A673 (cell line): ENCODE results near the gene HS3ST6. TPM values are rescaled to one million over a fixed set of nuclear protein-coding genes. Genes with fewer than 3 reads are reported as not detected.
"Not testable (repeated sequence)": the region's sequence is repeated elsewhere in the genome, so short reads cannot be mapped to it uniquely, and the experiment has no call there.

Source experiments
- BruUV-seq: library from RNA; stranded (reverse); fragments of 400-500 nt; replicated peaks from 2 replicates; lab custom pipeline; 2021; lab: Mats Ljungman, UMichigan
- CTCF ChIA-PET: fragments of 300-600 bp; sonication (Branson Sonifier 250); formaldehyde crosslinking; loops from one replicate; lab custom pipeline; 2022; ENCODE audit warnings: antibody characterized with exemption; lab: Charles Lee
- POLR2A ChIA-PET: fragments of 300-600 bp; sonication (Branson Sonifier 250); formaldehyde crosslinking; loops from one replicate; lab custom pipeline; 2022; ENCODE audit warnings: antibody characterized with exemption; ENCODE audit not compliant: low non-redundant PET; lab: Charles Lee
- DNase-seq: peaks from one replicate; pipeline ENCODE4 v3.0.0-alpha.2; 2015; ENCODE audit warnings: low spot score
- H3K27ac ChIP-seq: fragments of 200-600 bp; sonication (generic); 2 replicates; pipeline ENCODE4 v1.5.1; 2016; ENCODE audit warnings: mixed run types, low read depth, mild to moderate bottlenecking, mixed read lengths, antibody characterized with exemption, low read length; ENCODE audit not compliant: poor library complexity, severe bottlenecking
- H3K27me3 ChIP-seq: fragments of 200-600 bp; sonication (generic); replicated peaks from 2 replicates; pipeline ENCODE4 v1.6.1; 2017; ENCODE audit warnings: mixed run types, low read depth, mild to moderate bottlenecking, mixed read lengths, antibody characterized with exemption, low read length; ENCODE audit not compliant: insufficient read depth, poor library complexity
- H3K36me3 ChIP-seq: fragments of 200-600 bp; sonication (generic); 2 replicates; pipeline ENCODE4 v1.6.1; 2016; ENCODE audit warnings: mixed run types, mild to moderate bottlenecking, mixed read lengths, antibody characterized with exemption, low read length; ENCODE audit not compliant: insufficient read depth, poor library complexity, severe bottlenecking
- H3K4me1 ChIP-seq: fragments of 200-600 bp; sonication (generic); 2 replicates; pipeline ENCODE4 v1.6.1; 2017; ENCODE audit warnings: mixed run types, mild to moderate bottlenecking, mixed read lengths, antibody characterized with exemption, low read length; ENCODE audit not compliant: insufficient read depth, poor library complexity, severe bottlenecking
- H3K4me3 ChIP-seq: fragments of 200-600 bp; sonication (generic); 2 replicates; pipeline ENCODE4 v1.5.1; 2016; ENCODE audit warnings: low read depth, mixed run types, mild to moderate bottlenecking, mixed read lengths, low read length; ENCODE audit not compliant: poor library complexity, severe bottlenecking
- H3K9me3 ChIP-seq: fragments of 200-600 bp; sonication (generic); 2 replicates; pipeline ENCODE4 v1.6.1; 2016; ENCODE audit warnings: mixed run types, low read depth, mild to moderate bottlenecking, mixed read lengths, antibody characterized with exemption, low read length; ENCODE audit not compliant: poor library complexity, severe bottlenecking
- CTCF ChIP-seq: fragments of 300-800, 200-600 bp; sonication (generic); conservative IDR thresholded peaks from 2 replicates; pipeline ENCODE4 v1.5.1; 2017; ENCODE audit warnings: low read depth, mild to moderate bottlenecking, antibody characterized with exemption, low read length, moderate library complexity, mixed read lengths
- EZH2 ChIP-seq: fragments of 200-600 bp; sonication (generic); IDR thresholded peaks from 2 replicates; pipeline ENCODE4 v1.6.1; 2017; ENCODE audit warnings: borderline replicate concordance, low read depth, mild to moderate bottlenecking, mixed read lengths, antibody characterized with exemption, low read length; ENCODE audit not compliant: poor library complexity, severe bottlenecking
- intact Hi-C: fragments of 100-400 bp; cut with micrococcal nuclease; formaldehyde crosslinking; loops from one replicate; pipeline ENCODE4 v1.10.0; 2022; ENCODE audit not compliant: unreplicated experiment
- total RNA-seq: library from RNA; stranded (reverse); gene quantifications from 2 replicates; pipeline ENCODE4 v1.2.3, GENCODE V29; 2021

Gene HS3ST6
- total RNA-seq, 1 experiment from 2014 or later: not detected

GRCh38 chr16:1877804-1878203, 40.4 kb downstream of the HS3ST6 start:
- Histone ChIP-seq H3K4me1 (no peaks in the 10 kb centered on the region), H3K36me3 (no peaks in the 10 kb centered on the region), H3K4me3 (no peak overlapping the region), H3K9me3 (no peaks in the 10 kb centered on the region), H3K27ac (no peak overlapping the region), H3K27me3 (peaks cover 23% of the 10 kb centered on the region)
- POLR2A ChIA-PET: no interaction called here
- no peak for TF ChIP-seq EZH2
- no peak for TF ChIP-seq CTCF
- CTCF ChIA-PET: no interaction called here
- BruUV-seq: no TSS peak
- intact Hi-C loops: no loop called here
- no peak for DNase-seq

GRCh38 chr16:1877089-1877488, 41.1 kb downstream of the HS3ST6 start:
- Histone ChIP-seq H3K9me3 (no peaks in the 10 kb centered on the region), H3K4me3 (no peak overlapping the region), H3K4me1 (no peaks in the 10 kb centered on the region), H3K36me3 (no peaks in the 10 kb centered on the region), H3K27ac (no peak overlapping the region), H3K27me3 (peaks cover 23% of the 10 kb centered on the region)
- intact Hi-C loops: no loop called here
- no peak for DNase-seq
- ChIA-PET CTCF (no interaction called here), POLR2A (no interaction called here)
- BruUV-seq: no TSS peak
- TF ChIP-seq CTCF (no peak), EZH2 (no peak)

GRCh38 chr16:1876468-1876867, 41.7 kb downstream of the HS3ST6 start:
- CTCF ChIA-PET: interaction anchor here (0.6 kb wide), 1 partner anchor 264 kb away, joined by 3 read pairs; no protein-coding TSS in a partner anchor
- intact Hi-C loops: no loop called here
- no TSS peak for BruUV-seq
- DNase-seq: no peak
- no peaks in the 10 kb centered on the region for H3K36me3 ChIP-seq
- POLR2A ChIA-PET: interaction anchor here (0.7 kb wide), 1 partner anchor 318 kb away, joined by 4 read pairs; no protein-coding TSS in a partner anchor
- H3K4me1 ChIP-seq: no peaks in the 10 kb centered on the region
- H3K4me3 ChIP-seq: no peak overlapping the region
- H3K9me3 ChIP-seq: no peaks in the 10 kb centered on the region
- peaks cover 23% of the 10 kb centered on the region for H3K27me3 ChIP-seq
- no peak overlapping the region for H3K27ac ChIP-seq
- no peak for TF ChIP-seq EZH2
- TF ChIP-seq CTCF: no peak

GRCh38 chr16:1876066-1876465, 42.1 kb downstream of the HS3ST6 start:
- intact Hi-C loops: not testable (repeated sequence)

More at GRCh38 chr16:1876066-1876465, 42.1 kb downstream of the HS3ST6 start:
- ChIA-PET CTCF (interaction anchor here (0.6 kb wide), 2 partner anchors 265 to 344 kb away, joined by 3 read pairs; no protein-coding TSS in a partner anchor), POLR2A (interaction anchor here (0.7 kb wide), 1 partner anchor 319 kb away, joined by 4 read pairs; no protein-coding TSS in a partner anchor)
- not testable (repeated sequence) for H3K4me1 ChIP-seq, H3K9me3 ChIP-seq, DNase-seq, H3K4me3 ChIP-seq, H3K36me3 ChIP-seq, H3K27ac ChIP-seq, BruUV-seq
- peaks cover 23% of the 10 kb centered on the region for H3K27me3 ChIP-seq
